Jurkat, Clone E6-1 (cell line): ENCODE results near the gene NSD2.
"Not testable (repeated sequence)": the region's sequence is repeated elsewhere in the genome, so short reads cannot be mapped to it uniquely, and the experiment has no call there.

Experiments used
- DNase-seq: peaks from one replicate; pipeline ENCODE4 v3.0.0-alpha.2; 2011; ENCODE audit warnings: low read depth, low spot score
- H3K4me3 ChIP-seq: 2 replicates; pipeline ENCODE4 v1.5.1; 2011; ENCODE audit warnings: mild to moderate bottlenecking, low read length, control low read depth, moderate library complexity

The NSD2 gene

DNA sequence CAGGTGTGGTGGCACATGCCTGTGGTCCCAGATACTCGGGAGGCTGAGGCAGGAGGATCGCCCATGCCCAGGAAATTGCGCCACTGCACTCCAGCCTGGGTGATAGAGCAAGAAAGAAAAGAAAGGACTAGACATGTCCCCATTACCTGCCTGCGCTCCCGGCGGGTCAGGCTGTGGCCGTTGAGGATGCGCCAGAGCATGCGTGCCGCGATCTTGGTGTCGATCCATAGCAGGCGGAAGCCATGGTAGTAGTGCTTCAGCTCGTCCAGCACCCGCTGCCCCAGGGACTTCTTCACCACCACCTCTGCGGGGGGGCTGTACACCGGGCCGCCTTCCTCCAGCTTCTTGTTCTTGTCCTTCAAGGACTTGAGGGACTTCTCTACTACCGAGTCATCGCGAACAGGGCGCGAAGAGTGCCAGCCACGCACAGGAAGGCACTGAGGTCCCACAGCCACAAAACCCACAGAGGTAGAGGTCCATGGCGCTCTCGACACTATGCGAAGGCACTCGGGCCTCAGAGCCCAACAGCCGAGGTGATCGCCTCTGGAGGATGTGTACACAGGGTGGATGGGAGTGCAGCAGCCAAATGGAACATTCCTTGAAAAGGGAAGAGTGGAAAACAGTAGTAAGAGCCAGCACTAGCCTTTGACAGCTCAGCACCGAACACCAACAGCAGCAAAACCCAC, 29.8 kb upstream of the NSD2 start:
- peak; percentile 34 for DNase-seq
- H3K4me3 ChIP-seq = no peak overlapping the region

DNA sequence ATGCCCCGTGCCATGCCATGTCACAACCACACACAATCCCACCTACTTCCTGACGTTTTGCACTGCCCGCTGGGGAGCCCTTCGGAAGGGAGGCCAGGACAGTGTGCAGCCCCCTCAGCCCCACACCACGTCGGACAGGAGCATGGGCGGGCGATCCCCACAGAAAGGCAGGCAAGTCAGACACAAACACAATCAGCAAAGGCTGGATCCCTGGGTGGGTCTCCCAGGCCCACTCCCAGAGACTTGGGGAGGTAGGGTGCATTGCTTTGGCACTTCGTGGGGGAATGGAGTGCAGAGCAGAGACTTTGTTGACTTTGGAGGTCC, 29.3 kb upstream of the NSD2 start:
- no peak overlapping the region for H3K4me3 ChIP-seq
- no peak for DNase-seq

- no peak overlapping the region for H3K4me3 ChIP-seq
- no peak for DNase-seq
These were observed 28.8 kb upstream of the NSD2 start for GRCh38 chr4:1842339-1842895.

GRCh38 chr4:1842993-1843448, 28.2 kb upstream of the NSD2 start:
- no peak overlapping the region for H3K4me3 ChIP-seq
- DNase-seq = no peak

DNA sequence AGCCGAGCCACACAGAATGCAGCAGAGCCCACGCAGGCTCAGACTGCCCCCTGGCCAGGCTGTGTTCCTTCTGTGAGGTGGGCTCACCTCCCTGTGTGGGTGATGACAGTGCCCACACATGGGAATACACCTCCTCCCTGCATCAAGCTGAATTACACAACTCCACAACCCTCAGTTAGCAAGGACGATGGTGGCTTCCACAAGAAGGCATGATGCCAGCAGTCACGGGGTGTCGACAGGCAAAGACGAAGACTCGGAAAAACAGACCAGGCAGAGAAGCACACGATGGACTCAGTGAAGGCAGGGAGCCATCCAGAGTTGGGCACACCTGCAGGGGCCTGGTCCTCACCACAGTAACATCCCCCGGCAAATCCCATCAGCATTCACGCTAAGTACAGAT, 27.3 kb upstream of the NSD2 start:
- no peak overlapping the region for H3K4me3 ChIP-seq
- DNase-seq = no peak

DNA sequence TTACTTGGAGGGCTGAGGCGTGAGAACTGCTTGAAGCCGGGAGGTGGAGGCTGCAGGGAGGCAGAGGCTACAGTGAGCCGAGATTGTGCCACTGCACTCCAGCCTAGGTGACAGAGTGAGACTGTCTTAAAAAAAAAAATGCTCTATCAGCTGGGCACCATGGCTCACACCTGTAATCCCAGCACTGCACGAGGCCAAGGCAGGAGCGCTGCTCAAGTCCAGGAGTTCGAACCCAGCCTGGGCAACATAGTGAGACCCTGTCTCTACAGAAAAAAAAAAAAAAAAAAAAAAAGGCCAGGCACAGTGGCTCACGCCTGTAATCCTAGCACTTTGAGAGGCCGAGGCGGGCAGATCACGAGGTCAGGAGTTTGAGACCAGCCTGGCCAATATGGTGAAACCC, 26.6 kb upstream of the NSD2 start:
- H3K4me3 ChIP-seq, DNase-seq: not testable (repeated sequence)

DNA sequence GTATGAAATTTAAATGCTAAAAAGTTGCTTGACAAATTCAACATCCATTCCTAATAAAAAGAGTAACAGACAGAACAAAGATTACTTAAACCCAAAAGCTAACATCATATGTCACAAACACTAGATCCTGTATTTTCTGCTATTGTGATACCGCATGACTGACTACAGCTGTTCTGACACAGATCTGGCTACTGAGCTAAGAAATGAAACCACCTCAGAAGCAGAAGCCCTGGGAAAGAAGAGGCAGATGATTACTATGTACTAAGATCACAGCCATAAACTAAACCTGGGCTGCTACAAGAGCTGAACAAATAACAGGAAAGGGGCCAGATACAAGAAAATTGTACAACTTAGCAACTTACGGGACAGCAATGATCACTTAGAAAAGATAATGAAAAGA, 24.6 kb upstream of the NSD2 start:
- DNase-seq = no peak
- no peak overlapping the region for H3K4me3 ChIP-seq

GRCh38 chr4:1850276-1850675, 20.9 kb upstream of the NSD2 start:
- no peak for DNase-seq
- no peak overlapping the region for H3K4me3 ChIP-seq

- no peak overlapping the region for H3K4me3 ChIP-seq
- no peak for DNase-seq
These were observed 20.0 kb upstream of the NSD2 start for GRCh38 chr4:1851160-1851559.

- DNase-seq = no peak
These were observed 19.4 kb upstream of the NSD2 start for GRCh38 chr4:1851575-1852410.

DNA sequence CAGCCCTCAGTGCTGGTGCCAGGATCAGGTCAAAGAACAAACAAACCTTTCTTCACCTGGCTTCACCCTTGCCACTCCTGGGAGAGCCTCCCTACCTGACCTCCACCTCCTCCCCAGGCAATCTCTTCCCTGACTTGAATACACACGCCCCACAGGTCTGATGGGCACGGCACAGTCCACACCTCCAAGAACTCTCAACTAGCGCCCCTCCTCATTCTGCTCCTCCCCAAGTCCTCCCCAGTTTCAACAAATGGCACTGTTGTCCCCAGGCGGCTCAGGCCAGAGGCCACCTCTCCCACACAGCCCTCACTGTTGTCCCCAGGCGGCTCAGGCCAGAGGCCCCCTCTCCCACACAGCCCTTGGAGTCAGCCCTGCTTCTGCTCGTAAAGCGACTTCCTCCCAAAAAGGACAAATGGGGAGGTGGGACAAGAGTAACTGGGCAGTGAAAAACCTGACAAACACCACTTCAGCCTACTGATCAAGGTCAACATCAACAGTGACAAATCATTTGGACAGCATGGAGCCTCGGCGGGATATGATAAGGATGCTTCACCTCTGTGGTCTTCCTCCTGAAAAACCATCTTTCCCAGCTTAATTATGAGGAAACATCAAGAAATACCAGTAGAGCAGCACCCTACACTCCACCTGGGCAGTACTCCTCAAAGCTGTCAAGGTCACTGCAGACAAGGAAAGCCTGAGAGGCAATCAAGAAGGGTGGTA, 18.1 kb upstream of the NSD2 start:
- no peak overlapping the region for H3K4me3 ChIP-seq
- DNase-seq = no peak

More at GRCh38 chr4:1851575-1852410, 19.4 kb upstream of the NSD2 start:
- H3K4me3 ChIP-seq = no peak overlapping the region

GRCh38 chr4:1854752-1855151, 16.4 kb upstream of the NSD2 start:
- H3K4me3 ChIP-seq = peak overlapping the region; percentile 74
- DNase-seq = no peak

DNA sequence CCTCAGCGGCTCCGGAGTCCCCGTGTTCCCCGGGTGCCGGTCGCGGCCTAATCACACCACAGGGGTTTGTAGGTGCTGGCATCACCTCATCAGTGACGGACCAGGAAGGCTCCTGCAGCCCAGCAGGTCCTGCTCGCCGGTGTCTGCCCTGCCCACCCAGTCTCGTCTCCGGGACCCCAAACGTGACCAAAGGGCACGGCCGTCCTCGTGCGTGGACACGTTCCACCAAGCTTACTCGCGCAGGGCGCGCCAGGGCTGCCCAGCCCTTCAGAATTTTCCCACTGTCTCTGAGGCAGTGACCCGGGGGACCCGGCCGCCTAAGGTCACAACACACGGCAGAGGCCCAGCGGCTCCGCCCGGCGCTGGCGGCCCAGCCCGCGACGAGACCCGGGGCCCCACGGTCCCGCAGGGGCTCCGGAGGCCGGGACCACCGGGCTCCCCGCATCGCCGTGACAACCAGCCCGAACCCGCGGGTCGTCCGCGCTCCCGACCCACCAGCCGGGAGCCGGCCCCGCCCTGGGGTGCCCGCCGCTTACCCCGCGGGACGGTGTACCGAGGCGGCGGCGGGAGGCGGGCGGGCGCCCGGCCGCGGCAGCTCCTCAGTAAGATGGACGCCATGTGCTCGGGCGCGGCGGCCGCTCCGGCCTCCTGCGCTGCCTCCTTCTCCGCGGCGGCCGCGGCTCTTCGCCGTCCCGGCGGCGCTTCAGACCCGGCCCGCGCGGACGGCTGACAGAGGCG, 15.7 kb upstream of the NSD2 start:
- DNase-seq = no peak

DNA sequence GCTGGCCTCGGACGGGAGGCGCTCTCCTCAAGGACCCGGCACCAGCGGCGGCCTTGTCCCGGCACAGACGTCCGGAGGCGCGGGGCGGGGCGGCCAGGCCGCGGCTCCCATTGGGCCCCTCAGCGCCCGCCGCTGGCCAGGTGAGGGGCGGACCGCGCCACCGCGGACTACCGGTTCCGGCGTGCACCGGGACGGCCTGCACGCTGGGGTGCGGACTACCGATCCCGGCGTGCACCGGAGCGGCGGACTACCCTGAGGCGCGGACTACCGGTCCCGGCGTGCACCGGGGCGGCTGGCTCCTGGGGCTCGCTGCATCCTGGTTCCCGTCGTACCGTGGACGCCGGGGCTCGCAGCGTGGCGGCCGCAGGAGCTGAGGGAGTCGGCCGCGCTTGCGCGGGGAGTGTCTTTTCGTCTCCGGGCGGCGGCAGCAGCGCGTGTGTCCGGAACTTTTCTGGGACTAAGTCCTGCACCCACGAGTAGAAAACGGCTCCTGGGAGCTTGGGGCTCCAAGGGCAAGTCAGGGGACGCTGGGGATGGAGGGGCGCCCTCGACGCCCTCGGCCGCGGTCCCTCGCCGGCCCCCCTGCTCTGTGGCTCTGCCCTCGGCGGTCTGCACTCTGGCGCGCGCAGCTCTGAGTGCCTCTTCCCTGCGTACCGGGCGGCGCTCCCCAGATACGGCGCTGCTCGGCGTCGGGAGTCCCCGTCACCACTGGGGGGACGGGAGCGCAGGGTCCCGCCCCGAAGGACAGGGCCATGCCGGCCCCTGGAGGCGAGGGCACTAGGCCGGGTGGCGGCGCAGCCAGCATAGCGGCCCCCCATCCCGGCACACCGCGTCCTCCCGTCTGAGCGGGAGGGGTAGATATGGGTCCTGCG, 14.9 kb upstream of the NSD2 start, which contains the start of gene LETM1:
Gene LETM1 (minus strand): TSS at position 86 of the 872 bp plus-strand sequence. CDS start 206 bp downstream, outside the sequence.
- H3K4me3 ChIP-seq = peak within 1 kb of the TSS; percentile 74
- DNase-seq = peak; percentile 89

More for the DNA sequence above, 15.7 kb upstream of the NSD2 start:
- H3K4me3 ChIP-seq = peak overlapping the region; percentile 74

GRCh38 chr4:1856943-1857699, 14.1 kb upstream of the NSD2 start:
- DNase-seq = no peak

DNA sequence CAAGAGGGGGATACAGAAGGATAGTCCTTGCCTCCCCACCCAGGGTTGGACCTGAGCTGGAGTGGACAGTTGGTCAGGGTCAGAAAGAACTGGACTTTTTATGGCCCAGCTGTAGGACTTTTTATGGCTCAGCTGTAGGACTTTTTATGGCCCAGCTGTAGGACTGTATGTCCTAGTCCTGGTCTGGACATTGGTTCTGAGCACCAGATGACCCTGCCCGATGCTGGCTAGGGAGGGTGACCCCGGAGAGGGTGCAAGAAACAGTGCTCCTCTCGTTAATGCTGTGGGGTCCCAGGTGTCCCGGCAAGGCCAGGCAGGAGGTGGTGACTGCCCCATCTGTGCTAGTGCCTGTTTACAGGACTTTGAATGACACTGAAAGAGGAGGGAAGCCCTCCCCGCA, 13.3 kb upstream of the NSD2 start:
- no peak overlapping the region for H3K4me3 ChIP-seq
- no peak for DNase-seq

More at GRCh38 chr4:1856943-1857699, 14.1 kb upstream of the NSD2 start:
- peak overlapping the region; percentile 74 for H3K4me3 ChIP-seq

- no peak for DNase-seq
- H3K4me3 ChIP-seq = no peak overlapping the region
These were observed 11.8 kb upstream of the NSD2 start for GRCh38 chr4:1859389-1859753.
